Prostate gland (tissue), 2 donors: ENCODE data around the gene FMNL2.

Source experiments
- POLR2A ChIP-seq: fragments of 450-650 bp; IDR thresholded peaks from one replicate; pipeline ENCODE4 v1.6.1; 2016; ENCODE audit warnings: antibody characterized with exemption, mild to moderate bottlenecking
- TF ChIP-seq, protein P1 (sequence below), 4 experiments: fragments of 200-600 bp in 2 of 4; fragments of 450-650 bp in 2 of 4; sonication (generic) in 2 of 4; IDR thresholded peaks; 1 replicate in 3 of 4; 2 replicates in 1 of 4; pipeline ENCODE4 v1.5.1; 2016 to 2019; ENCODE audit warnings: antibody characterized with exemption in 4 of 4, mild to moderate bottlenecking in 2 of 4, moderate library complexity in 2 of 4

DNA sequence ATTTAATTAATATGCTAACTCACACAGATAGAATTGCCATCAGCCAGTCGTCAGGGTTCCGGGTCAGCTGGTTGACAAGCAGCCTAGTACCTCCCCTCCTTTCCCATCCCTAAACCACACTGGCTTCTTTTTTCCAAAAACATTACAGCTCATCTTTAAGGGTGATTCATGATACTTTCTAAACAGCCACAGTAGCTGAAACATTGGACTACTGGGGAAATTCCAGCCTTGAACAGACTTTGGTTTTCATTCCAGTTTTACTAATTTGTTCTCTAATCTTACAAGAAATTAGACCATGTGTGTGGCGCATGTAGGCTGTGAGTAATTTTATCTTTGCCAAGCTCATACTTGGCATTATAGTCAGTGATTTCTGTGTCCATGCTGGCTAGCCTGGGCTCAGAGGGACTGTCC, 110.8 kb downstream of the FMNL2 start:
- TF ChIP-seq, protein P1, sequence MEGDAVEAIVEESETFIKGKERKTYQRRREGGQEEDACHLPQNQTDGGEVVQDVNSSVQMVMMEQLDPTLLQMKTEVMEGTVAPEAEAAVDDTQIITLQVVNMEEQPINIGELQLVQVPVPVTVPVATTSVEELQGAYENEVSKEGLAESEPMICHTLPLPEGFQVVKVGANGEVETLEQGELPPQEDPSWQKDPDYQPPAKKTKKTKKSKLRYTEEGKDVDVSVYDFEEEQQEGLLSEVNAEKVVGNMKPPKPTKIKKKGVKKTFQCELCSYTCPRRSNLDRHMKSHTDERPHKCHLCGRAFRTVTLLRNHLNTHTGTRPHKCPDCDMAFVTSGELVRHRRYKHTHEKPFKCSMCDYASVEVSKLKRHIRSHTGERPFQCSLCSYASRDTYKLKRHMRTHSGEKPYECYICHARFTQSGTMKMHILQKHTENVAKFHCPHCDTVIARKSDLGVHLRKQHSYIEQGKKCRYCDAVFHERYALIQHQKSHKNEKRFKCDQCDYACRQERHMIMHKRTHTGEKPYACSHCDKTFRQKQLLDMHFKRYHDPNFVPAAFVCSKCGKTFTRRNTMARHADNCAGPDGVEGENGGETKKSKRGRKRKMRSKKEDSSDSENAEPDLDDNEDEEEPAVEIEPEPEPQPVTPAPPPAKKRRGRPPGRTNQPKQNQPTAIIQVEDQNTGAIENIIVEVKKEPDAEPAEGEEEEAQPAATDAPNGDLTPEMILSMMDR (IDR thresholded peaks at IDR 0.05), result no peak
- TF ChIP-seq POLR2A, result no peak
